ENCODE data around the gene GRM8. TPM values are rescaled to one million over a fixed set of nuclear protein-coding genes. Genes with fewer than 3 reads are reported as not detected.

The GRM8 gene
- total RNA-seq, 1 experiment from 2014 or later: 0.80 TPM

DNA sequence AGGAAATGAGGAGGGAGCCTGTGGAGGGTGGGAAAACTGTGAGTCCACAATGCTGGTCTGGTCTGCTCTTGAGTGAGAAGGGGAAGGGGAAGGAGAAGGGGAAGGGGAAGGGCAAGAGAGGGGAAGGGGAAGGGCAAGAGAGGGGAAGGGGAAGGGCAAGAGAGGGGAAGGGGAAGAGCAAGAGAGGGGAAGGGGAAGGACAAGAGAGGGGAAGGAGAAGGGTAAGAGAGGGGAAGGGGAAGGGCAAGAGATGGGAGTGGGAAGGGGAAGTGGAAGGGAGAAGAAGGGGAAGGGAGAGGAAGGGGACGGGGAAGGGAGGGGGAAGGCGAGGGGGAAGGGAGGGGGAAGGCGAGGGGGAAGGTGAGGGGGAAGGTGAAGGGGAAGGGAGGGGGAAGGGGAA lies 213.2 kb downstream of the GRM8 start:
- no TSS peak for BruUV-seq (replicated peaks)
- Histone ChIP-seq H3K36me3 (ENCODE audit: insufficient read depth, low read length, poor library complexity, severe bottlenecking) (no peaks in the 10 kb centered on the region), H3K4me1 (ENCODE audit: insufficient read depth, low read length, poor library complexity, severe bottlenecking) (no peaks in the 10 kb centered on the region), H3K27me3 (replicated peaks; ENCODE audit: insufficient read depth, low read depth, low read length, poor library complexity) (no peaks in the 10 kb centered on the region), H3K4me3 (ENCODE audit: low read depth, low read length, poor library complexity, severe bottlenecking) (no peak overlapping the region), H3K9me3 (ENCODE audit: low read depth, low read length, poor library complexity, severe bottlenecking) (no peaks in the 10 kb centered on the region), H3K27ac (ENCODE audit: low read depth, low read length, poor library complexity, severe bottlenecking) (no peak overlapping the region)
- POLR2A ChIA-PET (ENCODE audit: low non-redundant PET): no interaction called here
- no peak for TF ChIP-seq CTCF (conservative IDR thresholded peaks at IDR 0.05; ENCODE audit: low read depth, low read length)
- no peak for TF ChIP-seq EZH2 (IDR thresholded peaks at IDR 0.05; ENCODE audit: borderline replicate concordance, low read depth, low read length, poor library complexity, severe bottlenecking)
- no peak for DNase-seq (ENCODE audit: low spot score)
- CTCF ChIA-PET: no interaction called here
- intact Hi-C loops (cut with micrococcal nuclease; ENCODE audit: unreplicated experiment): no loop called here

GRCh38 chr7:127035203-127035849 lies 217.4 kb downstream of the GRM8 start:
- ChIA-PET POLR2A (ENCODE audit: low non-redundant PET) (no interaction called here), CTCF (no interaction called here)
- Histone ChIP-seq H3K27ac (ENCODE audit: low read depth, low read length, poor library complexity, severe bottlenecking) (no peak overlapping the region), H3K9me3 (ENCODE audit: low read depth, low read length, poor library complexity, severe bottlenecking) (no peaks in the 10 kb centered on the region), H3K36me3 (ENCODE audit: insufficient read depth, low read length, poor library complexity, severe bottlenecking) (no peaks in the 10 kb centered on the region), H3K27me3 (replicated peaks; ENCODE audit: insufficient read depth, low read depth, low read length, poor library complexity) (no peaks in the 10 kb centered on the region), H3K4me1 (ENCODE audit: insufficient read depth, low read length, poor library complexity, severe bottlenecking) (no peaks in the 10 kb centered on the region), H3K4me3 (ENCODE audit: low read depth, low read length, poor library complexity, severe bottlenecking) (no peak overlapping the region)
- no peak for TF ChIP-seq EZH2 (IDR thresholded peaks at IDR 0.05; ENCODE audit: borderline replicate concordance, low read depth, low read length, poor library complexity, severe bottlenecking)
- DNase-seq (ENCODE audit: low spot score): no peak
- no TSS peak for BruUV-seq (replicated peaks)
- intact Hi-C loops (cut with micrococcal nuclease; ENCODE audit: unreplicated experiment): no loop called here

- DNase-seq (ENCODE audit: low spot score): no peak
- POLR2A ChIA-PET (ENCODE audit: low non-redundant PET): no interaction called here
- Histone ChIP-seq H3K9me3 (ENCODE audit: low read depth, low read length, poor library complexity, severe bottlenecking) (no peaks in the 10 kb centered on the region), H3K4me1 (ENCODE audit: insufficient read depth, low read length, poor library complexity, severe bottlenecking) (no peaks in the 10 kb centered on the region), H3K27ac (ENCODE audit: low read depth, low read length, poor library complexity, severe bottlenecking) (no peak overlapping the region), H3K36me3 (ENCODE audit: insufficient read depth, low read length, poor library complexity, severe bottlenecking) (no peaks in the 10 kb centered on the region), H3K27me3 (replicated peaks; ENCODE audit: insufficient read depth, low read depth, low read length, poor library complexity) (no peaks in the 10 kb centered on the region), H3K4me3 (ENCODE audit: low read depth, low read length, poor library complexity, severe bottlenecking) (no peak overlapping the region)
- no TSS peak for BruUV-seq (replicated peaks)
- intact Hi-C loops (cut with micrococcal nuclease; ENCODE audit: unreplicated experiment): no loop called here
- TF ChIP-seq CTCF (conservative IDR thresholded peaks at IDR 0.05; ENCODE audit: low read depth, low read length) (no peak), EZH2 (IDR thresholded peaks at IDR 0.05; ENCODE audit: borderline replicate concordance, low read depth, low read length, poor library complexity, severe bottlenecking) (no peak)
- CTCF ChIA-PET: no interaction called here
Observed at GRCh38 chr7:127034186-127034806, 218.4 kb downstream of the GRM8 start.

- Histone ChIP-seq H3K4me3 (ENCODE audit: low read depth, low read length, poor library complexity, severe bottlenecking) (no peak overlapping the region), H3K27ac (ENCODE audit: low read depth, low read length, poor library complexity, severe bottlenecking) (no peak overlapping the region), H3K9me3 (ENCODE audit: low read depth, low read length, poor library complexity, severe bottlenecking) (no peaks in the 10 kb centered on the region), H3K4me1 (ENCODE audit: insufficient read depth, low read length, poor library complexity, severe bottlenecking) (no peaks in the 10 kb centered on the region), H3K36me3 (ENCODE audit: insufficient read depth, low read length, poor library complexity, severe bottlenecking) (no peaks in the 10 kb centered on the region), H3K27me3 (replicated peaks; ENCODE audit: insufficient read depth, low read depth, low read length, poor library complexity) (no peaks in the 10 kb centered on the region)
- no TSS peak for BruUV-seq (replicated peaks)
- TF ChIP-seq CTCF (conservative IDR thresholded peaks at IDR 0.05; ENCODE audit: low read depth, low read length) (no peak), EZH2 (IDR thresholded peaks at IDR 0.05; ENCODE audit: borderline replicate concordance, low read depth, low read length, poor library complexity, severe bottlenecking) (no peak)
- intact Hi-C loops (cut with micrococcal nuclease; ENCODE audit: unreplicated experiment): no loop called here
- CTCF ChIA-PET: no interaction called here
- no peak for DNase-seq (ENCODE audit: low spot score)
- POLR2A ChIA-PET (ENCODE audit: low non-redundant PET): no interaction called here
Observed at GRCh38 chr7:127029823-127030222, 222.9 kb downstream of the GRM8 start.
